CD4-positive, alpha-beta memory T cell (primary cell): ENCODE data around the gene PCDHGB6. TPM values are rescaled to one million over a fixed set of nuclear protein-coding genes. Genes with fewer than 3 reads are reported as not detected.
A peak's percentile ranks its signal among the peaks of the same experiment; 100 is the strongest.
"Not testable (repeated sequence)": the region's sequence is repeated elsewhere in the genome, so short reads cannot be mapped to it uniquely, and the experiment has no call there.

Source experiments
- CTCF ChIA-PET: fragments of 350-600 bp; sonication (Branson Sonifier 250); formaldehyde crosslinking; loops from one replicate; lab custom pipeline; 2021; ENCODE audit warnings: inconsistent platforms; ENCODE audit not compliant: partially characterized antibody; lab: Charles Lee
- POLR2A ChIA-PET: fragments of 350-600 bp; sonication (Branson Sonifier 250); formaldehyde crosslinking; loops from one replicate; lab custom pipeline; 2021; ENCODE audit not compliant: partially characterized antibody; lab: Charles Lee
- DNase-seq, 5 donors: peaks; one replicate each; pipeline versions ENCODE4 v3.0.0 to v3.0.0-alpha.2; 2020 to 2022; ENCODE audit warnings: mixed read lengths in 1 of 5
- H3K27ac ChIP-seq: one replicate; pipeline ENCODE4 v1.7.0; 2013; ENCODE audit warnings: low read depth, low read length
- H3K27me3 ChIP-seq: 2 replicates; pipeline ENCODE4 v1.7.0; 2013; ENCODE audit warnings: mild to moderate bottlenecking, low read length, moderate library complexity; ENCODE audit not compliant: insufficient read depth
- H3K36me3 ChIP-seq: 2 replicates; pipeline ENCODE4 v1.7.0; 2013; ENCODE audit warnings: mild to moderate bottlenecking, low read length, moderate library complexity; ENCODE audit not compliant: insufficient read depth
- H3K4me1 ChIP-seq: 2 replicates; pipeline ENCODE4 v1.7.0; 2013; ENCODE audit warnings: mild to moderate bottlenecking, low read length, moderate library complexity; ENCODE audit not compliant: insufficient read depth
- H3K4me3 ChIP-seq, 2 donors: one replicate each; pipeline ENCODE4 v1.7.0; 2013; ENCODE audit warnings: low read length in 2 of 2, mild to moderate bottlenecking in 1 of 2
- H3K9me3 ChIP-seq, 2 donors: one replicate each; pipeline ENCODE4 v1.7.0; 2013; ENCODE audit warnings: low read length in 2 of 2, control low read depth in 1 of 2; ENCODE audit not compliant: control insufficient read depth in 1 of 2
- H3K27ac Mint-ChIP-seq, 7 donors: one replicate each; pipeline ENCODE4 v1.8.0; 2020 to 2021; ENCODE audit warnings: mixed read lengths in 7 of 7, mild to moderate bottlenecking in 6 of 7, inconsistent platforms in 3 of 7, moderate library complexity in 3 of 7
- H3K27me3 Mint-ChIP-seq, 2 donors: one replicate each; pipeline ENCODE4 v1.8.0; 2020 to 2021; ENCODE audit warnings: mixed read lengths in 2 of 2
- H3K36me3 Mint-ChIP-seq, 2 donors: one replicate each; pipeline ENCODE4 v1.8.0; 2020 to 2021; ENCODE audit warnings: mixed read lengths in 2 of 2, inconsistent platforms in 1 of 2, mild to moderate bottlenecking in 1 of 2
- H3K4me1 Mint-ChIP-seq, 4 donors: one replicate each; pipeline ENCODE4 v1.8.0; 2020 to 2021; ENCODE audit warnings: mixed read lengths in 4 of 4, mild to moderate bottlenecking in 1 of 4
- H3K4me3 Mint-ChIP-seq, 8 donors: one replicate each; pipeline ENCODE4 v1.8.0; 2020 to 2021; ENCODE audit warnings: mixed read lengths in 8 of 8, mild to moderate bottlenecking in 7 of 8, moderate library complexity in 6 of 8, inconsistent platforms in 3 of 8
- H3K9me3 Mint-ChIP-seq, 8 donors: one replicate each; pipeline ENCODE4 v1.8.0; 2020 to 2021; ENCODE audit warnings: mixed read lengths in 8 of 8, mild to moderate bottlenecking in 5 of 8, inconsistent platforms in 3 of 8, moderate library complexity in 1 of 8
- intact Hi-C: fragments of 100-400 bp; cut with micrococcal nuclease; formaldehyde crosslinking; loops from one replicate; pipeline ENCODE4 v1.15.1; 2023
- polyA plus RNA-seq, 2 donors: library from polyadenylated mRNA; unstranded; fragments of 300-500 nt; fragmentation: Illumina TruSeq; gene quantifications; one replicate each; pipeline ENCODE4 v1.2.3, GENCODE V29; 2021
- total RNA-seq, 2 experiments: library from RNA; stranded (reverse); gene quantifications; one replicate each; pipeline ENCODE4 v1.2.3, GENCODE V29; 2021

The PCDHGB6 gene
- total and polyA plus RNA-seq, 4 experiments from 2014 or later = 0.11 to 0.26 (median 0.22) TPM; not detected in 1

DNA sequence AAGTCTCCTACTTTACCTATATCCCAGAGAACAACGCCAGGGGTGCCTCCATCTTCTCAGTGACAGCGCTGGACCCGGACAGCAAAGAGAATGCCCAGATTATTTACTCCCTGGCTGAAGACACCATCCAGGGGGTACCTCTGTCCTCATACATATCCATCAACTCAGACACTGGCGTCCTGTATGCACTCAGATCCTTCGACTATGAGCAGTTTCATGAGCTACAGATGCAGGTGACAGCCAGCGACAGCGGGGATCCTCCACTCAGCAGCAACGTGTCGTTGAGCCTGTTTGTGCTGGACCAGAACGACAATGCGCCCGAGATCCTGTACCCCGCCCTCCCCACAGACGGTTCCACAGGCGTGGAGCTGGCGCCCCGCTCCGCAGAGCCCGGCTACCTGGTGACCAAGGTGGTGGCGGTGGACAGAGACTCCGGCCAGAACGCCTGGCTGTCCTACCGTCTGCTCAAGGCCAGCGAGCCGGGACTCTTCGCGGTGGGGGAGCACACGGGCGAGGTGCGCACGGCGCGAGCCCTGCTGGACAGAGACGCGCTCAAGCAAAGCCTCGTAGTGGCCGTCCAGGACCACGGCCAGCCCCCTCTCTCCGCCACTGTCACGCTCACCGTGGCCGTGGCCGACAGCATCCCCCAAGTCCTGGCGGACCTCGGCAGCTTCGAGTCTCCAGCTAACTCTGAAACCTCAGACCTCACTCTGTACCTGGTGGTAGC, 6.9 kb downstream of the PCDHGB6 start:
- DNase-seq, H3K4me3 ChIP-seq, H3K9me3 ChIP-seq, POLR2A ChIA-PET, H3K27ac ChIP-seq, H3K36me3 ChIP-seq, H3K4me1 ChIP-seq: not testable (repeated sequence)
- Mint-ChIP-seq H3K36me3 (peaks cover 19% of the 10 kb centered on the region in 2 donors), H3K4me3 (peak overlapping the region in 7 of 8 donors; percentile 1 to 50 (median 34)), H3K4me1 (peaks cover 11 to 20% (median 14%) of the 10 kb centered on the region in 4 donors), H3K27me3 (peaks cover 36 to 56% of the 10 kb centered on the region in 2 donors), H3K9me3 (peaks cover 2 to 54% (median 45%) of the 10 kb centered on the region in 8 donors), H3K27ac (peak overlapping the region in 1 of 7 donors; percentile 78)
- CTCF ChIA-PET = interaction anchor here (2.2 to 4.6 kb wide), 4 partner anchors 16 to 99 kb away, joined by 7 to 37 read pairs (median 15); partner anchors contain the start of genes PCDHGA12 and PCDHGB5
- H3K27me3 ChIP-seq = peaks cover 28% of the 10 kb centered on the region
- intact Hi-C loops = loop anchor here (10.0 kb wide), 1 partner anchor 90 kb away; the partner anchor contains the start of gene TAF7

DNA sequence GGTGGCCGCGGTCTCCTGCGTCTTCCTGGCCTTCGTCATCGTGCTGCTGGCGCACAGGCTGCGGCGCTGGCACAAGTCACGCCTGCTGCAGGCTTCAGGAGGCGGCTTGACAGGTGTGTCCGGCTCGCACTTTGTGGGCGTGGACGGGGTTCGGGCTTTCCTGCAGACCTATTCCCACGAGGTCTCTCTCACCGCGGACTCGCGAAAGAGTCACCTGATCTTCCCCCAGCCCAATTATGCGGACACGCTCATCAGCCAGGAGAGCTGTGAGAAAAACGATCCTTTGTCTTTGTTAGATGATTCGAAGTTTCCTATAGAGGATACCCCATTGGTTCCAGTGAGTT, 7.4 kb downstream of the PCDHGB6 start:
- H3K36me3 ChIP-seq, H3K4me1 ChIP-seq, H3K9me3 ChIP-seq, DNase-seq, POLR2A ChIA-PET, H3K27ac ChIP-seq, H3K4me3 ChIP-seq: not testable (repeated sequence)
- CTCF ChIA-PET = interaction anchor here (3.1 to 4.6 kb wide), 2 partner anchors 15 to 98 kb away, joined by 14 to 37 read pairs; partner anchors contain the start of gene PCDHGA12
- Mint-ChIP-seq H3K4me1 (peaks cover 11 to 20% (median 13%) of the 10 kb centered on the region in 4 donors), H3K4me3 (peak overlapping the region in 4 of 8 donors; percentile 34 to 71 (median 54)), H3K36me3 (peaks cover 17 to 20% of the 10 kb centered on the region in 2 donors), H3K27ac (peak overlapping the region in 1 of 7 donors; percentile 46), H3K27me3 (peaks cover 34 to 56% of the 10 kb centered on the region in 2 donors), H3K9me3 (peaks cover 2 to 55% (median 46%) of the 10 kb centered on the region in 8 donors)
- peaks cover 32% of the 10 kb centered on the region for H3K27me3 ChIP-seq
- intact Hi-C loops = loop anchor here (10.0 kb wide), 1 partner anchor 90 kb away; the partner anchor contains the start of gene TAF7

DNA sequence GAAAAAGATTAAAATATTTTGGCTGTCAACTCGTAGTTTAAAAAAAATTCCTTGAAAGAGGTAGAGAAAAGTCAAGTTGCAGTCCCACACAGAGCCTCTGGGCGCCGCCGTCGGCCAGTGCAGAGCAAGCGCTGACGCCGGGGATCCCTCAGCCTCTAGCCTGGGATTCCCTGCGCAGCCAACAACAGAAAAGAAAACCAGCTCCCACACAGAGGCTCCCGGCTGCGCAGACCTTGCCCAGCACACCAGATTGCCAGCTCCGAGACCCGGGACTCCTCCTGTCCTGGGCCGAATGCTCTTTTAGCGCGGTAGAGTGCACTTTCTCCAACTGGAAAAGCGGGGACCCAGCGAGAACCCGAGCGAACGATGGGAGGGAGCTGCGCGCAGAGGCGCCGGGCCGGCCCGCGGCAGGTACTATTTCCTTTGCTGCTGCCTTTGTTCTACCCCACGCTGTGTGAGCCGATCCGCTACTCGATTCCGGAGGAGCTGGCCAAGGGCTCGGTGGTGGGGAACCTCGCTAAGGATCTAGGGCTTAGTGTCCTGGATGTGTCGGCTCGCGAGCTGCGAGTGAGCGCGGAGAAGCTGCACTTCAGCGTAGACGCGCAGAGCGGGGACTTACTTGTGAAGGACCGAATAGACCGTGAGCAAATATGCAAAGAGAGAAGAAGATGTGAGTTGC, 9.8 kb downstream of the PCDHGB6 start, which contains the start of gene PCDHGB7:
TSS of gene PCDHGB7 (plus strand) at position 184 of the 679 bp plus-strand sequence. CDS start at position 367, 183 bp downstream.
- peaks cover 6 to 70% (median 62%) of the 10 kb centered on the region in 8 donors for H3K9me3 Mint-ChIP-seq
- DNase-seq, H3K9me3 ChIP-seq, H3K27ac ChIP-seq, H3K4me3 ChIP-seq, H3K36me3 ChIP-seq: not testable (repeated sequence)
- H3K27me3 ChIP-seq = peaks cover 48% of the 10 kb centered on the region
- ChIA-PET CTCF (interaction anchor here (1.0 to 3.1 kb wide), 7 partner anchors 12 to 146 kb away, joined by 3 to 9 read pairs (median 6); partner anchors contain the start of gene PCDHGA12), POLR2A (interaction anchor here (2.1 kb wide), 1 partner anchor 98 kb away, joined by 4 read pairs; no protein-coding TSS in a partner anchor)
- peaks cover 16% of the 10 kb centered on the region for H3K4me1 ChIP-seq
- peak within 1 kb of the TSS; percentile 61 to 79 (median 69) for H3K4me3 Mint-ChIP-seq
- H3K27me3 Mint-ChIP-seq = peaks cover 43 to 69% of the 10 kb centered on the region in 2 donors
- intact Hi-C loops = loop anchor here (10.0 kb wide), 1 partner anchor 93 kb away; the partner anchor contains the start of gene TAF7
- H3K4me1 Mint-ChIP-seq = peaks cover 12 to 24% (median 16%) of the 10 kb centered on the region in 4 donors
- H3K27ac Mint-ChIP-seq = peak within 1 kb of the TSS in 3 of 7 donors; percentile 32 to 70 (median 66)
- H3K36me3 Mint-ChIP-seq = peaks cover 23 to 33% of the 10 kb centered on the region in 2 donors

DNA sequence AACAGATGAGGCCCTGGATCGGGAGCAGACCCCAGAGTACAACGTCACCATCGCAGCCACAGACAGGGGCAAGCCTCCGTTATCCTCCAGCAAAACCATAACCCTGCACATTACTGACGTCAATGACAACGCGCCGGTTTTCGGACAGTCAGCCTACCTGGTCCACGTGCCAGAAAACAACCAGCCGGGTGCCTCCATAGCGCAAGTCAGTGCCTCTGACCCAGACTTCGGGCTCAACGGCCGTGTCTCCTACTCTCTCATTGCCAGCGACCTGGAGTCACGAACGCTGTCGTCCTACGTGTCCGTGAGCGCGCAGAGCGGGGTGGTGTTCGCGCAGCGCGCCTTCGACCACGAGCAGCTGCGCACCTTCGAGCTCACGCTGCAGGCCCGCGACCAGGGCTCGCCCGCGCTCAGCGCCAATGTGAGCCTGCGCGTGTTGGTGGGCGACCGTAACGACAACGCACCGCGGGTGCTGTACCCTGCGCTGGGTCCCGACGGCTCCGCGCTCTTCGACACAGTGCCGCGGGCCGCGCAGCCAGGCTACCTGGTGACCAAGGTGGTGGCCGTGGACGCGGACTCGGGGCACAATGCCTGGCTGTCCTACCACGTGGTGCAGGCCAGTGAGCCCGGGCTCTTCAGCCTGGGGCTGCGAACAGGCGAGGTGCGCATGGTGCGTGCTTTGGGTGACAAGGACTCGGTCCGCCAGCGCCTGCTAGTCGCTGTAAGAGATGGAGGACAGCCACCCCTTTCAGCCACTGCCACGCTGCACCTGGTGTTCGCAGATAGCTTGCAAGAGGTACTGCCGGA, 11.5 kb downstream of the PCDHGB6 start:
- Histone ChIP-seq H3K9me3 (peaks cover 0 to 4% of the 10 kb centered on the region in 2 donors), H3K36me3 (no peaks in the 10 kb centered on the region), H3K4me1 (peaks cover 8% of the 10 kb centered on the region), H3K27me3 (peaks cover 48% of the 10 kb centered on the region), H3K27ac (no peak overlapping the region), H3K4me3 (no peak overlapping the region)
- Mint-ChIP-seq H3K4me3 (peak overlapping the region in 7 of 8 donors; percentile 17 to 75 (median 28)), H3K9me3 (peaks cover 4 to 74% (median 63%) of the 10 kb centered on the region in 8 donors), H3K27ac (peak overlapping the region in 4 of 7 donors; percentile 32 to 91 (median 75)), H3K27me3 (peaks cover 44 to 61% of the 10 kb centered on the region in 2 donors), H3K4me1 (peaks cover 4 to 11% (median 6%) of the 10 kb centered on the region in 4 donors), H3K36me3 (peaks cover 22 to 26% of the 10 kb centered on the region in 2 donors)
- no peak for DNase-seq
- intact Hi-C loops = loop anchor here (10.0 kb wide), 1 partner anchor 94 kb away; the partner anchor contains the start of gene TAF7
- POLR2A ChIA-PET = no interaction called here
- CTCF ChIA-PET = interaction anchor here (0.9 to 3.1 kb wide), 3 partner anchors 93 to 145 kb away, joined by 5 to 9 read pairs (median 6); no protein-coding TSS in a partner anchor

DNA sequence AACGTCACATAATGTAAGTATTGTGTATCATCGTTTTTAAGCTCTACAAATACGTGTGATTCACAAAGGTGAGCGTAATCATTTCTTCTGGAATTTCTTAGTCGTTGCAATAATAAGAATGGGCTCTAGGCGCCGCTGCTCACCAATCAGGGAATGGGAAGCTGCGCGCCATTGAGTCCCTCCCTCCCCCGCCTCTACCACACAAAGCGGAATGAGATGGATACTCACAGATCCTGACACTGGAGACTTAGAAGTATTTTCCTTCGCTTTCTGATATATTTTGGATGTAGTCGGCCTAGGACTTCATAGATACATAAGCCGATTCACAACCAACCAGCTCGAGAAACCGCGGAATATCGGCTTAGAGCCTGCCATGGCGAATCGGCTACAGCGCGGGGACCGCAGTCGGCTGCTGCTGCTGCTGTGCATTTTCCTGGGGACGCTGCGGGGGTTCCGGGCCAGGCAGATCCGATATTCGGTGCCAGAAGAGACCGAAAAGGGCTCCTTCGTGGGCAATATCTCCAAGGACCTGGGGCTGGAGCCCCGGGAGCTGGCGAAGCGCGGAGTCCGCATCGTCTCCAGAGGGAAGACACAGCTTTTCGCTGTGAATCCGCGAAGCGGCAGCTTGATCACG, 13.2 kb downstream of the PCDHGB6 start, which contains the start of gene PCDHGA11:
TSS of gene PCDHGA11 (plus strand) at position 197 of the 634 bp plus-strand sequence. CDS start at position 374, 177 bp downstream.
- H3K4me1 ChIP-seq = peaks cover 8% of the 10 kb centered on the region
- peak within 1 kb of the TSS; percentile 33 to 42 for H3K4me3 ChIP-seq
- peaks cover 52 to 63% of the 10 kb centered on the region in 2 donors for H3K27me3 Mint-ChIP-seq
- peaks cover 0 to 4% of the 10 kb centered on the region in 2 donors for H3K9me3 ChIP-seq
- POLR2A ChIA-PET = interaction anchor here (1.3 kb wide), 1 partner anchor 143 kb away, joined by 4 read pairs; no protein-coding TSS in a partner anchor
- H3K4me3 Mint-ChIP-seq = peak within 1 kb of the TSS; percentile 77 to 83 (median 80)
- DNase-seq = peak in 1 of 5 donors; percentile 31
- peaks cover 41% of the 10 kb centered on the region for H3K27me3 ChIP-seq
- H3K27ac Mint-ChIP-seq = peak within 1 kb of the TSS in 5 of 7 donors; percentile 10 to 93 (median 84)
- no peaks in the 10 kb centered on the region for H3K36me3 ChIP-seq
- H3K4me1 Mint-ChIP-seq = peaks cover 0 to 11% (median 3%) of the 10 kb centered on the region in 4 donors
- intact Hi-C loops = no loop called here
- no peak within 1 kb of the TSS for H3K27ac ChIP-seq
- H3K36me3 Mint-ChIP-seq = peaks cover 19 to 25% of the 10 kb centered on the region in 2 donors
- peaks cover 4 to 70% (median 56%) of the 10 kb centered on the region in 8 donors for H3K9me3 Mint-ChIP-seq
- CTCF ChIA-PET = interaction anchor here (0.7 to 2.3 kb wide), 8 partner anchors 8 to 137 kb away, joined by 3 to 18 read pairs (median 6); partner anchors contain the start of genes PCDHGA10, PCDHGA12 and TAF7
